ENCODE results near the gene CEBPA. TPM values are rescaled to one million over a fixed set of nuclear protein-coding genes. Genes with fewer than 3 reads are reported as not detected.

Gene CEBPA
- total and polyA plus RNA-seq, 10 donors, result 7.4 to 27.7 (median 18.0) TPM

DNA sequence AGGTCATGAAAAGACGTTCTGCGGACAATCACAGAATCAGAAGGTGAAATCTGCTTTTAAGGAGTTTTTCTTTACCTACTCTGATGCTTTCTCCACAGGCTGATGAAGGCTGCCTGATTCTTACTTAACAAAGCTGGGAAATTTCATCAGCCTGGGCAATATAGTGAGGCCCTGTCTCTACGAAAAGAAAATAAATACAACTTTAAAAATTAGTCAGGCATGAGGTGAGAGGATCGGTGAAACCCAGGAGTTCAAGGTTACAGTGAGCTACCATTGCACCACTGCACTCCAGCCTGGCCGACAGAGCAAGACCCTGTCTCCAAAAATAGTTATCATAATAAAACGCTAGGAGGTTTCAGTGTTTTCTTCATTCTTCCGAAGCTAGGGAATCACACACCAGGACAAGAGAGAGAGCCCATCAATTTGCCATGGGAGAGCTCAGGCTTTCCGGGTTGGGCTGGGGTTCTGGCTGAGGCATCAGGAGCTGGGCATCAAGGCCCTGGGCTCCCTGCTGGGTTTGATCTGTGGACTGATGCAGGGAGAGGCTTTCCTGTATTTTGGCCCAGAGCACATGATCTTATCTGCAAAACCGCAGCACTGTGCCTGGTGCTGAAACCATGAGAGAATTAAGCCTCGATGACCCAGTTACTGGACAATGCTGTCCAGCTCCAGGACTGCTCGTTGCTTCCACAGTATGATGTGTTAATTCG lies 46.1 kb upstream of the CEBPA start:
- H3K4me3 ChIP-seq, result no peak overlapping the region
- WGBS, 5 donors, result 71 to 79% (median 74%) methylated on average over 12 of the region's 12 CpGs
- H3K27me3 ChIP-seq (replicated peaks in 1 of 7), result peaks cover 0 to 55% (median 10%) of the 10 kb centered on the region in 7 donors
- intact Hi-C loops (cut with DNase I; ENCODE audit: low total_unique reads), result no loop called here
- DNase-seq, result no peak
- H3K4me1 ChIP-seq, result no peaks in the 10 kb centered on the region
- no peak overlapping the region for H3K27ac ChIP-seq
- H3K9me3 ChIP-seq, result no peaks in the 10 kb centered on the region
- no peak for TF ChIP-seq POLR2A (IDR thresholded peaks at IDR 0.05)
- TF ChIP-seq, protein P1, sequence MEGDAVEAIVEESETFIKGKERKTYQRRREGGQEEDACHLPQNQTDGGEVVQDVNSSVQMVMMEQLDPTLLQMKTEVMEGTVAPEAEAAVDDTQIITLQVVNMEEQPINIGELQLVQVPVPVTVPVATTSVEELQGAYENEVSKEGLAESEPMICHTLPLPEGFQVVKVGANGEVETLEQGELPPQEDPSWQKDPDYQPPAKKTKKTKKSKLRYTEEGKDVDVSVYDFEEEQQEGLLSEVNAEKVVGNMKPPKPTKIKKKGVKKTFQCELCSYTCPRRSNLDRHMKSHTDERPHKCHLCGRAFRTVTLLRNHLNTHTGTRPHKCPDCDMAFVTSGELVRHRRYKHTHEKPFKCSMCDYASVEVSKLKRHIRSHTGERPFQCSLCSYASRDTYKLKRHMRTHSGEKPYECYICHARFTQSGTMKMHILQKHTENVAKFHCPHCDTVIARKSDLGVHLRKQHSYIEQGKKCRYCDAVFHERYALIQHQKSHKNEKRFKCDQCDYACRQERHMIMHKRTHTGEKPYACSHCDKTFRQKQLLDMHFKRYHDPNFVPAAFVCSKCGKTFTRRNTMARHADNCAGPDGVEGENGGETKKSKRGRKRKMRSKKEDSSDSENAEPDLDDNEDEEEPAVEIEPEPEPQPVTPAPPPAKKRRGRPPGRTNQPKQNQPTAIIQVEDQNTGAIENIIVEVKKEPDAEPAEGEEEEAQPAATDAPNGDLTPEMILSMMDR (IDR thresholded peaks at IDR 0.05 in 8 of 11, conservative IDR thresholded peaks at IDR 0.05 in 3 of 11), result no peak
- no peak for TF ChIP-seq POLR2AphosphoS5 (IDR thresholded peaks at IDR 0.05)
- H3K36me3 ChIP-seq, result no peaks in the 10 kb centered on the region

DNA sequence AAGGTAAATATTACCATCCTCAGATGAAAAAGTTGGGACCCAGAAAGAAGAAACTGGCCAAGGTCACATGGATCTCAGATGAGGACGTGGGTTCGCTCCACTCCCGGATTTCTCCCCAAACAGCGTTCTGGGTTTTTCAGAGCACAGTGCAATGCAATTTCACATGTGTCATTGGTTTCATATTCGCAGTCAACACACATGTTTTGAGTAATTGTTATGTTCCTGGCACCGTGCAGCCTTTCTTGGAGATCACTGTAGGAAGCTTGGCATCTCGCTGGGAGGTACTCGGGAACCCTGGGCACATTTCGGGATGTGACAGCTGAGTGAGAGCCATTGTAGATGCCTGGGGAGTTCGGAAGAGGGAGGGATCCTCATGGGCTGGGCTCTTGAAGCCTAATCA lies 45.0 kb upstream of the CEBPA start:
- peaks cover 0 to 67% (median 10%) of the 10 kb centered on the region in 7 donors for H3K27me3 ChIP-seq (replicated peaks in 1 of 7)
- no peaks in the 10 kb centered on the region for H3K4me1 ChIP-seq
- no peak overlapping the region for H3K27ac ChIP-seq
- TF ChIP-seq POLR2AphosphoS5 (IDR thresholded peaks at IDR 0.05) (no peak), POLR2A (IDR thresholded peaks at IDR 0.05) (no peak)
- TF ChIP-seq, protein P1 (IDR thresholded peaks at IDR 0.05 in 8 of 11, conservative IDR thresholded peaks at IDR 0.05 in 3 of 11), result no peak
- no peak overlapping the region for H3K4me3 ChIP-seq
- no peaks in the 10 kb centered on the region for H3K36me3 ChIP-seq
- intact Hi-C loops (cut with DNase I; ENCODE audit: low total_unique reads), result no loop called here
- no peak for DNase-seq
- WGBS, 5 donors, result 83 to 90% (median 86%) methylated on average over 9 to 10 of the region's 10 CpGs
- no peaks in the 10 kb centered on the region for H3K9me3 ChIP-seq

DNA sequence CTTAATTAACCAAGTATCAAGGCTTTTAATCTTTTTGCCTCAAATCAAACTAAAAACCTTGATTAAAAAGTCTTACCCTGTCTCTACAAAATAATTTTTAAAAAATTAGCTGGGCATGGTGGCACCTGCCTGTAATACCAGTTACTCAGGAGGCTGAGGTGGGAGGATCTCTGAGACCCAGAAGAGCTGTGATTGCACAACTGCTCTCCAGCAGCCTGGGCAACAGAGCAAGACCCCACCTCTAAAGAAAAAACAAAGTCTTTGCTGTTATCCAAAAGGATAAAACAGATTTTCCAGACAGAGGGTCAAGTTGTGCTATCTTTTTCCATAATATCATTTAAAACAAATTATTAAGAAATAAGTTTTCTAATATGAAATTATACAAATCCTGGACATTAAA lies 44.3 kb upstream of the CEBPA start:
- TF ChIP-seq, protein P1 (IDR thresholded peaks at IDR 0.05 in 8 of 11, conservative IDR thresholded peaks at IDR 0.05 in 3 of 11), result no peak
- TF ChIP-seq POLR2AphosphoS5 (IDR thresholded peaks at IDR 0.05), result no peak
- TF ChIP-seq POLR2A (IDR thresholded peaks at IDR 0.05), result no peak

DNA sequence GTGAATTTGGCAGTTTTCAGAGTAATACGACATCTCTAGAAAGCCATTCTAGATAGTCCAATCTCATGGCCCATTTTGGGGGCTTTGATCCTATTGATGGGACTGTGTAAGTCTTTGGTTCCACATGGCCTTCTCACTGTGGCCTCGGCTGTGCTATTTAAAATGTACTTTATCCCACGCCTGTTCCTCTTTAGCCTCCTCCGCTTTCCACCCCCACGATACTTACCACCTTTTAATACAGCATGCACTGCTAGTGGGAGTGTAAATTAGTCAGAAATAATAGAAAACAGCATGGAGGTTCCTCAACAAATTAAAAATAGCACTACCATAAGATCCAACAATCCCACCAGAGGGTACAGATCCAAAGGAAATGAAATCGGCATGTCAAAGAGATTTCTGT lies 42.8 kb upstream of the CEBPA start:
- no peak for DNase-seq
- H3K4me1 ChIP-seq, result no peaks in the 10 kb centered on the region
- WGBS, 5 donors, result 88 to 95% (median 92%) methylated on average over 6 of the region's 6 CpGs
- no peak overlapping the region for H3K4me3 ChIP-seq
- no peak overlapping the region for H3K27ac ChIP-seq
- no peak for TF ChIP-seq POLR2A (IDR thresholded peaks at IDR 0.05)
- TF ChIP-seq, protein P1 (IDR thresholded peaks at IDR 0.05 in 8 of 11, conservative IDR thresholded peaks at IDR 0.05 in 3 of 11), result no peak
- TF ChIP-seq POLR2AphosphoS5 (IDR thresholded peaks at IDR 0.05), result no peak
- intact Hi-C loops (cut with DNase I; ENCODE audit: low total_unique reads), result no loop called here
- H3K9me3 ChIP-seq, result no peaks in the 10 kb centered on the region
- no peaks in the 10 kb centered on the region for H3K36me3 ChIP-seq
- peaks cover 0 to 66% (median 10%) of the 10 kb centered on the region in 7 donors for H3K27me3 ChIP-seq (replicated peaks in 1 of 7)

More for the DNA sequence above, 44.3 kb upstream of the CEBPA start:
- H3K4me3 ChIP-seq, result no peak overlapping the region
- no peak overlapping the region for H3K27ac ChIP-seq
- no peaks in the 10 kb centered on the region for H3K9me3 ChIP-seq
- no peaks in the 10 kb centered on the region for H3K36me3 ChIP-seq
- H3K4me1 ChIP-seq, result no peaks in the 10 kb centered on the region
- intact Hi-C loops (cut with DNase I; ENCODE audit: low total_unique reads), result no loop called here
- peaks cover 0 to 69% (median 10%) of the 10 kb centered on the region in 7 donors for H3K27me3 ChIP-seq (replicated peaks in 1 of 7)
- no peak for DNase-seq

All from spleen (tissue), 11 donors.